Measurements from ENCODE around the gene GNAT3.

Gene GNAT3

DNA sequence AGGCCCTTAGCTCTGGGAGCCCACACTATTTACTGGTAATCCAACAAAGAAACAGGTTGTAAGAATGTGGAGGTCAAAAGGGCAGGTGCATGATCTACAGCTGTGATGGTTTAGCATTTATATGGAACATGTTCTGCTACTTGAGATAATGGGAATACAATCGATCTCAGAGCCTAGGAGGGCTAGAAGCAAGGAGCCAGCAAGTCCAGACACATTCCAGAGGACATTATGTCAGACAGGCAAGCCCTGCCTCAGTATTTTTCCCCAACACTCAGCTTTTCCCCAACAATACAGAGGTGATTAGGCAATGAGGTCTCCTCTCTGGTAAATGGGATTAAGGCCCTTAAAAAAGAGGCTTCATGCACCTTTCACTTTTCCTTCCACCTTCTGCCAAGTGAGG lies 21.4 kb upstream of the GNAT3 start:
- Histone ChIP-seq H3K4me2 (no peak overlapping the region), H3K9me3 (replicated peaks in 1 of 11) (peaks cover 0 to 25% (median 6%) of the 10 kb centered on the region in 11 experiments; a peak in 10 of 22 replicates), H3K27ac (no peak overlapping the region), H3K9ac (no peak overlapping the region), H4K20me1 (no peaks in the 10 kb centered on the region), H3K36me3 (no peaks in the 10 kb centered on the region), H3K4me1 (peaks cover 0 to 23% (median 2%) of the 10 kb centered on the region in 10 experiments; a peak in 7 of 20 replicates), H3K27me3 (no peaks in the 10 kb centered on the region), H3K4me3 (no peak overlapping the region)
- no peak for TF ChIP-seq Cebpa-rat (IDR thresholded peaks at IDR 0.05)

DNA sequence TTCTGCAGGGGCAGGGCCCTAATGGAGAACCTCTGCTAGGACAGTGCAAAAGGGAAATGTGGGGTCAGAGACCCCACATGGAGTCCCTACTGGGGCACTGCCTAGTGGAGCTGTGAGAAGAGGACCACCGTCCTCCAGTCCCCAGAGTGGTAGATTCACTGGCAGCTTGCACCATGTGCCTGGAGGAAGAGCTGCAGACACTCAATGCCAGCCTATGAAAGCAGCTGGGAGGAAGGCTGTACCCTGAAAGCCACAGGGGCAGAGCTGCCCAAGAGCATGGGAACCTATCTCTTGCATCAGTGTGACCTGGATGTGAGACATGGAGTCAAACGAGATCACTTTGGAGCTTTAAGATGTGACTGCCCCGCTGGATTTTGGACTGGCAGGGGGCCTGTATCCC lies 20.3 kb upstream of the GNAT3 start:
- TF ChIP-seq Cebpa-rat (IDR thresholded peaks at IDR 0.05), result no peak
- H3K27ac ChIP-seq, result no peak overlapping the region
- H3K4me1 ChIP-seq, result peaks cover 0 to 14% (median 0%) of the 10 kb centered on the region in 10 experiments; a peak in 7 of 20 replicates
- H3K4me2 ChIP-seq, result no peak overlapping the region
- no peaks in the 10 kb centered on the region for H3K36me3 ChIP-seq
- no peak overlapping the region for H3K4me3 ChIP-seq
- no peaks in the 10 kb centered on the region for H4K20me1 ChIP-seq
- H3K9ac ChIP-seq, result no peak overlapping the region
- H3K9me3 ChIP-seq (replicated peaks in 1 of 11), result peaks cover 0 to 25% (median 6%) of the 10 kb centered on the region in 11 experiments; a peak in 10 of 22 replicates
- H3K27me3 ChIP-seq, result no peaks in the 10 kb centered on the region

DNA sequence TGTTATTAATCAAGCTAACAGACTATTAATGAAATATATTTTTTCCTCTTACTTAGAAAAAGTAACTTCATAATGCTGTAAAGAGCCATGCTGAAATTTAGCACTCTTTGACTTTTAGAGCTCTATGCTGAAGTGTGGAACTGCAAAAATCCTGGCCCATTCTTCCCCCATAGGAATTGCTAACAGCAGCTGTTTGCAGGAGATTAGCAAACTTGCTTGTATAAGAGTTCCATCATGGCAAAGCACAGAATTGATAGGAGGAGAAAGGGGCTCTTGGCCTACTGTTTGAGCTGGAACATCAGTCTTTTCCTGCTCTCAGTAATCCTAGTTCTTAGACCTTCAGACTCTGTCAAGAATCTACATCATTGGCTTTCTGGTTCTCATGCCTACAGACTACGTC lies 18.3 kb upstream of the GNAT3 start:
- TF ChIP-seq Cebpa-rat (IDR thresholded peaks at IDR 0.05), result no peak
- no peaks in the 10 kb centered on the region for H3K4me1 ChIP-seq
- no peak overlapping the region for H3K9ac ChIP-seq
- H4K20me1 ChIP-seq, result no peaks in the 10 kb centered on the region
- peaks cover 0 to 25% (median 6%) of the 10 kb centered on the region in 11 experiments; a peak in 10 of 22 replicates for H3K9me3 ChIP-seq (replicated peaks in 1 of 11)
- no peaks in the 10 kb centered on the region for H3K27me3 ChIP-seq
- H3K4me2 ChIP-seq, result no peak overlapping the region
- H3K4me3 ChIP-seq, result no peak overlapping the region
- no peaks in the 10 kb centered on the region for H3K36me3 ChIP-seq
- no peak overlapping the region for H3K27ac ChIP-seq

DNA sequence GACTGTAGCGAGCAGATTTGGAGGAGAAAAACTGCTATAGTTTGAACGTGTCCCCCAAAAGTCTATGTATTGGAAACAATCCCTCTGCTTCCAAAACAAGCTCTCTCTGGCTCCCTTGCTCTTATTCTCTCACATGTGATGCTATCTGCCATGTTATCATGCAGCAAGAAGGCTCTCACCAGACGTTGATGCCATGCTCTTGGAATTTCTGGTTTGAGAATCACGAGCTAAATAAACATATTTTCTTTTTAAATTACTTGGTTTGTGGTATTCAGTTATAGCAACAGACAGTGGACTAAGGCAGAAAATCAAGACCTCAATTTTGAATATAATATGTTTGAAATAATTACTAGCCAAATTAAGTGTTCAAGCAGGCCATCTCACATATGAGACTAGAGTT lies 17.5 kb upstream of the GNAT3 start:
- Histone ChIP-seq H3K4me2 (no peak overlapping the region), H3K36me3 (no peaks in the 10 kb centered on the region), H3K4me3 (no peak overlapping the region), H3K4me1 (no peaks in the 10 kb centered on the region), H3K9me3 (replicated peaks in 1 of 11) (peaks cover 0 to 25% (median 6%) of the 10 kb centered on the region in 11 experiments; a peak in 10 of 22 replicates), H3K27ac (no peak overlapping the region), H4K20me1 (no peaks in the 10 kb centered on the region), H3K27me3 (no peaks in the 10 kb centered on the region), H3K9ac (no peak overlapping the region)
- no peak for TF ChIP-seq Cebpa-rat (IDR thresholded peaks at IDR 0.05)

- no peaks in the 10 kb centered on the region for H4K20me1 ChIP-seq
- no peaks in the 10 kb centered on the region for H3K36me3 ChIP-seq
- no peak for TF ChIP-seq Cebpa-rat (IDR thresholded peaks at IDR 0.05)
- H3K9me3 ChIP-seq (replicated peaks in 1 of 11), result peaks cover 0 to 25% (median 6%) of the 10 kb centered on the region in 11 experiments; a peak in 10 of 22 replicates
- H3K4me3 ChIP-seq, result no peak overlapping the region
- H3K4me2 ChIP-seq, result no peak overlapping the region
- no peaks in the 10 kb centered on the region for H3K27me3 ChIP-seq
- H3K9ac ChIP-seq, result no peak overlapping the region
- H3K27ac ChIP-seq, result no peak overlapping the region
- H3K4me1 ChIP-seq, result no peaks in the 10 kb centered on the region
Observed at GRCh38 chr7:80528689-80529088, 16.8 kb upstream of the GNAT3 start.

GRCh38 chr7:80526472-80526871 lies 14.6 kb upstream of the GNAT3 start:
- no peaks in the 10 kb centered on the region for H3K4me1 ChIP-seq
- TF ChIP-seq Cebpa-rat (IDR thresholded peaks at IDR 0.05), result no peak
- H4K20me1 ChIP-seq, result no peaks in the 10 kb centered on the region
- H3K9me3 ChIP-seq (replicated peaks in 1 of 11), result peaks cover 0 to 10% (median 0%) of the 10 kb centered on the region in 11 experiments; a peak in 2 of 22 replicates
- no peaks in the 10 kb centered on the region for H3K36me3 ChIP-seq
- no peaks in the 10 kb centered on the region for H3K27me3 ChIP-seq
- H3K4me3 ChIP-seq, result no peak overlapping the region
- H3K4me2 ChIP-seq, result no peak overlapping the region
- H3K27ac ChIP-seq, result no peak overlapping the region
- H3K9ac ChIP-seq, result no peak overlapping the region

GRCh38 chr7:80524693-80525092 lies 12.8 kb upstream of the GNAT3 start:
- no peaks in the 10 kb centered on the region for H3K36me3 ChIP-seq
- H3K9ac ChIP-seq, result no peak overlapping the region
- no peaks in the 10 kb centered on the region for H3K27me3 ChIP-seq
- TF ChIP-seq Cebpa-rat (IDR thresholded peaks at IDR 0.05), result no peak
- H3K4me1 ChIP-seq, result no peaks in the 10 kb centered on the region
- no peak overlapping the region for H3K27ac ChIP-seq
- 0 out of 22 replicates have a peak, but pooled peaks cover 0 to 6% (median 0%) of the 10 kb centered on the region in 11 experiments for H3K9me3 ChIP-seq (replicated peaks in 1 of 11)
- H3K4me2 ChIP-seq, result no peak overlapping the region
- no peak overlapping the region for H3K4me3 ChIP-seq
- no peaks in the 10 kb centered on the region for H4K20me1 ChIP-seq

- TF ChIP-seq Cebpa-rat (IDR thresholded peaks at IDR 0.05), result no peak
- no peak overlapping the region for H3K27ac ChIP-seq
- no peak overlapping the region for H3K4me2 ChIP-seq
- no peaks in the 10 kb centered on the region for H3K36me3 ChIP-seq
- peaks cover 7 to 13% (median 8%) of the 10 kb centered on the region in 10 experiments; a peak in 18 of 20 replicates for H3K4me1 ChIP-seq
- H3K9ac ChIP-seq, result no peak overlapping the region
- no peaks in the 10 kb centered on the region for H4K20me1 ChIP-seq
- no peak overlapping the region for H3K4me3 ChIP-seq
- H3K27me3 ChIP-seq, result no peaks in the 10 kb centered on the region
- no peaks in the 10 kb centered on the region for H3K9me3 ChIP-seq (replicated peaks in 1 of 11)
Observed at GRCh38 chr7:80521809-80522208, 9.9 kb upstream of the GNAT3 start.

DNA sequence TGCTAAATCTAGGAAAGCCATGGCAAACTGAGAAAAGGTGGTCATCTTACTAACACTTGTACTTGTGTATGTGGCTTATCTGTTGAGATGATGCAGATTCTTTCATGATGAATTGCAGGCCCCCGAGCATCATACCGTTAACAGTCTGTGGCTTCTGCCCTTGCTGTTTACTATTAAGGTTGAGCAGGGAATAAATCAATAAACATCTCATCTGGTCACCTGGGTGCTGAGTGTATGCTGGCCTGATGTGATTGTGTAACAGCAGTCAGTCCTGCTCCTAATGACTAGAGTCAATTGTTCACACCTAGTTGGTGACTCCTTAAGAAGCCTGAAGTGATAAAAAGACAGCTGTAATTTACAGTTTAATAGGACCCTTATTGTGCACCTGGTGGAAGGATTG lies 8.3 kb upstream of the GNAT3 start:
- H3K27me3 ChIP-seq, result no peaks in the 10 kb centered on the region
- H3K27ac ChIP-seq, result no peak overlapping the region
- no peaks in the 10 kb centered on the region for H3K36me3 ChIP-seq
- TF ChIP-seq Cebpa-rat (IDR thresholded peaks at IDR 0.05), result no peak
- no peak overlapping the region for H3K9ac ChIP-seq
- no peaks in the 10 kb centered on the region for H3K9me3 ChIP-seq (replicated peaks in 1 of 11)
- peaks cover 8 to 23% (median 11%) of the 10 kb centered on the region in 10 experiments; a peak in 18 of 20 replicates for H3K4me1 ChIP-seq
- no peaks in the 10 kb centered on the region for H4K20me1 ChIP-seq
- no peak overlapping the region for H3K4me3 ChIP-seq
- H3K4me2 ChIP-seq, result no peak overlapping the region

DNA sequence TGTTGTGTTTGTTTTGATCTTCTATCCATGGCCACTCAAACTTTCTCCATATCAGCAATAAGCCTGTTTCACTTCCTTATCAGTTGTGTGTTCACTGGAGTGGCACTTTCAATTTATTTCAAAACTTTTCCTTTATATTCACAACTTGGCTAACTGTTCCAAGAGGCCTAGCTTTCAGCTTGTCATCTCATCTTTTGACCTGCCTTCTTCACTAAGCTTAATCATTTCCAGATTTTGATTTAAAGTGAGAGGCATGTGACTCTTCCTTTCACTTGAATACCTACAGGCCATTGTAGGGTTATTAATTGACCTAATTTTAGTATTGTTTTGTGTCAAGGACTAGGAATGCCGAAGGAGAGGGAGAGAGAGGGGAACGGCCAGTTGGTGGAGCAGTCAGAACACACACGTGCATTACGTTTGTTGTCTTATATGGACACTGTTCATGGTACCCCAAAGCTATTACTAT lies 5.5 kb upstream of the GNAT3 start:
- Histone ChIP-seq H3K27me3 (no peaks in the 10 kb centered on the region), H3K36me3 (no peaks in the 10 kb centered on the region), H3K27ac (peak overlapping the region in 5 of 11 experiments; percentile 15 to 64 (median 53); a peak in 9 of 22 replicates), H3K4me2 (peak overlapping the region in 10 of 11 experiments; percentile 4 to 82 (median 43); a peak in 16 of 22 replicates), H3K4me1 (peaks cover 8 to 23% (median 11%) of the 10 kb centered on the region in 10 experiments; a peak in 18 of 20 replicates), H4K20me1 (no peaks in the 10 kb centered on the region), H3K9me3 (replicated peaks in 1 of 11) (no peaks in the 10 kb centered on the region), H3K9ac (peak overlapping the region in 2 of 11 experiments; percentile 9 to 22; a peak in 3 of 22 replicates), H3K4me3 (no peak overlapping the region)
- no peak for TF ChIP-seq Cebpa-rat (IDR thresholded peaks at IDR 0.05)
